IPS-20b (cell line): ENCODE data around the gene TMEM184B.

Source experiments
- H3K27ac ChIP-seq: one replicate; pipeline ENCODE4 v1.5.1; 2013; ENCODE audit warnings: low read length
- H3K27me3 ChIP-seq: 2 replicates; pipeline ENCODE4 v1.6.1; 2013; ENCODE audit warnings: mild to moderate bottlenecking, low read length, inconsistent platforms; ENCODE audit not compliant: insufficient read depth
- H3K36me3 ChIP-seq: 2 replicates; pipeline ENCODE4 v1.6.1; 2013; ENCODE audit warnings: low read depth, mild to moderate bottlenecking, inconsistent platforms, low read length, moderate library complexity; ENCODE audit not compliant: insufficient read depth
- H3K4me1 ChIP-seq: 2 replicates; pipeline ENCODE4 v1.6.1; 2013; ENCODE audit warnings: mild to moderate bottlenecking, control low read depth, inconsistent platforms, low read length, moderate library complexity; ENCODE audit not compliant: insufficient read depth
- H3K4me3 ChIP-seq: 2 replicates; pipeline ENCODE4 v1.5.1; 2013; ENCODE audit warnings: mild to moderate bottlenecking, low read length, inconsistent platforms
- H3K9ac ChIP-seq: 2 replicates; pipeline ENCODE4 v1.6.1; 2013; ENCODE audit warnings: low read depth, mild to moderate bottlenecking, inconsistent platforms, low read length, moderate library complexity
- H3K9me3 ChIP-seq: 2 replicates; pipeline ENCODE4 v1.6.1; 2013; ENCODE audit warnings: mild to moderate bottlenecking, low read depth, low read length, inconsistent platforms; ENCODE audit not compliant: insufficient read depth

The TMEM184B gene

DNA sequence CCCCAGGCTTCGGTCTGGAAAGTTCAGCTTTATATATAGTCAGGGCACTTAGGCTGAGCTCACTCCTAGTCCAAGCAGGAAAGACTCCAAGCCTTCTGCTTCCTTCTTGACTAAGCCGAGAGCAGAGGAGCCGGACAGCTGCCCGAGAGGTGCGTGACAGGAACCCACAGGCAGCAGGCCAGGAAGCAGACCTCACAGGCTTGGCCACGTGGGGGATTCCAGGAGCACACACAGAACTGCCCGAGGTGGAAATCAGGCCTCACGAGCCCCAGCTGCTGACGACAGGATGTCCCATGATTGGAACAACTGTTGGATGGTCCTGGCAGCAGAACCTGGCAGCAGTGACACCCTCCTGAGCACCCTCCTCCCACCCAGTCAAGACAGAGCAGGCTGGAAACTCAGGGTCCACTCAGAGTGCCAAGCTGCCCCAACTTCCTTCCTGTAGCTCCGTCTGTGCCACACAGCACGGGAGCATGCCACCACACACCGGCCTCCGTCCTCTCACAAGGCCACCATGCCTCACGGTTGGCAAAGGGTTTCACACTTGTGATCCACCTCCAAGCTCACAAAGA lies 96.6 kb downstream of the TMEM184B start:
- Histone ChIP-seq H3K27ac (no peak overlapping the region), H3K36me3 (no peaks in the 10 kb centered on the region), H3K4me3 (no peak overlapping the region), H3K4me1 (peaks cover 11% of the 10 kb centered on the region; the same call in 1 of the 2 replicates), H3K27me3 (no peaks in the 10 kb centered on the region), H3K9ac (no peak overlapping the region), H3K9me3 (no peaks in the 10 kb centered on the region)

DNA sequence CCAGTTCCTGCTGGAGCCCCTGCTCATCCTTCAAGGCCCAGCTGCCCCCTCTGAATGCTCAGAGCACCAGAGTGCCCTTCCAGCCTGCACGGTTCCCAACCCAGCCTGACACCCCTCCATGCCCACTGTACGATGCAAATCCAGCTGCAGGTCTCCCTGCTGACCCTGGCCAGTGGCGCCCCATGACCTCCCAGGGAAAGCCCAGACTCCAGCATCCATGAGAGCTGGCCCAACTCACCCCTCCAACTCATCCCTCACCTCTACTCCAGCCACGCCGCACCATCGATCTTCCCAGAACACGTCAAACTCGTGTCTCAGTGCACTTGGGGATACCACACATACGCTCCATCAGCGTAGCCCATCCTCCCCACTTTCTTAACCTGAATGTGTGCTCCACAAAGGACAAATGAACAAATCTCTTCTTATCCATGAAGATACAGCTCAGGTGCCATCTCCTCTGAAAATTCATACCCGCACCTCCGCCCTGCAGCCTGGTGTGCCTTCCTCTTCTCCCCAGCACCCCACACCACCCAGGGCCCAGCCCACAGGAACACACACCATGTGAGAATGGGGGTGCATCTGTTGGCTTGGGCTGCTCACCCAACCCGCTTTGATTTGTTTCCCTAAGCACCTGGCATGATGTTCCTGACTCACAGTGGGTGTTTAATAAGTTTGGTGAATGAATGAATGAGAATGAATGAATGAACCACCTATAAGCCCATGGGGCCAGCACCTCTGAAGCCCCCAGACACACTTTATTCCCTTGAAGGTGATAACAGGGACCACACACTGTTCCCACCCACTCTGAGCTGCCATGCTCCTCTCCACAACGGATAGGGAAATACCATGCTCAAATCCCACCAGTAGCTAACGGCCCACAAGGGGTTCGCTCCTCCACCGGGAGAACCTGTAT lies 97.3 kb downstream of the TMEM184B start:
- Histone ChIP-seq H3K36me3 (no peaks in the 10 kb centered on the region), H3K9ac (no peak overlapping the region), H3K4me3 (no peak overlapping the region), H3K9me3 (no peaks in the 10 kb centered on the region), H3K27me3 (no peaks in the 10 kb centered on the region), H3K27ac (no peak overlapping the region), H3K4me1 (peaks cover 3% of the 10 kb centered on the region; the same call in 1 of the 2 replicates)

DNA sequence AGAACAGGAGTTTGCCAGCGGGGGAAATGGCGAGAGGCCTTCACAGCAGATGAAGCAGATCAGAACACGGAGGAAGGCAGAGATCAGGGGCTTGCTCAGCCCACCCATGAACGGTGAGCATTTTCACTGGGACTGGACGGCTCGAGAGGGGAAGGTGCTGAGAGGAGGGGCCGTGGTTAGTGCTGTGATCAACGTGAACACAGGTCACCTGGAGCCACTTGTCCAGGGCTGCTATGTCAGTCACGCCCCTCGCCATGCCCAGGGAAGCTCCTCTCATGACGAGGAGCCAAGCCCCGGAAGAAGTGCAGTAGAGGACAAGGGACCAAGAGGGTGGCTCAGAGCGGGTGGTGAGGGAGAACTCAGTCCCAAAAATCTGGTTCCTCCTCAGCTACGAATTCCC lies 98.2 kb downstream of the TMEM184B start:
- no peak overlapping the region for H3K4me3 ChIP-seq
- no peaks in the 10 kb centered on the region for H3K4me1 ChIP-seq
- no peaks in the 10 kb centered on the region for H3K36me3 ChIP-seq
- H3K27ac ChIP-seq: no peak overlapping the region
- H3K9me3 ChIP-seq: no peaks in the 10 kb centered on the region
- no peaks in the 10 kb centered on the region for H3K27me3 ChIP-seq
- H3K9ac ChIP-seq: no peak overlapping the region

DNA sequence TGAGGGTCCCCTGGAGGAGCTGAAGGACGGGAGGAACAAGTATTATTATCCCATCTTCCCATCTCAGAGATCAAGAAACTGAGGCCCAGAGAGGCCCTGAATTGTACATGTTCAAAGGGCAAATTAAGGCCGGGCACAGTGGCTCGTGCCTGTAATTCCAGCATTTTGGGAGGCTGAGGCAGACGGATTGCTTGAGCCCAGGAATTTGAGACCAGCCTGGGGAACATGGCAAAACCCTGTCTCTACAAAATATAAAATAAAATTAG lies 99.2 kb downstream of the TMEM184B start:
- no peak overlapping the region for H3K27ac ChIP-seq
- no peak overlapping the region for H3K4me3 ChIP-seq
- H3K36me3 ChIP-seq: no peaks in the 10 kb centered on the region
- no peak overlapping the region for H3K9ac ChIP-seq
- no peaks in the 10 kb centered on the region for H3K9me3 ChIP-seq
- no peaks in the 10 kb centered on the region for H3K4me1 ChIP-seq
- H3K27me3 ChIP-seq: no peaks in the 10 kb centered on the region

DNA sequence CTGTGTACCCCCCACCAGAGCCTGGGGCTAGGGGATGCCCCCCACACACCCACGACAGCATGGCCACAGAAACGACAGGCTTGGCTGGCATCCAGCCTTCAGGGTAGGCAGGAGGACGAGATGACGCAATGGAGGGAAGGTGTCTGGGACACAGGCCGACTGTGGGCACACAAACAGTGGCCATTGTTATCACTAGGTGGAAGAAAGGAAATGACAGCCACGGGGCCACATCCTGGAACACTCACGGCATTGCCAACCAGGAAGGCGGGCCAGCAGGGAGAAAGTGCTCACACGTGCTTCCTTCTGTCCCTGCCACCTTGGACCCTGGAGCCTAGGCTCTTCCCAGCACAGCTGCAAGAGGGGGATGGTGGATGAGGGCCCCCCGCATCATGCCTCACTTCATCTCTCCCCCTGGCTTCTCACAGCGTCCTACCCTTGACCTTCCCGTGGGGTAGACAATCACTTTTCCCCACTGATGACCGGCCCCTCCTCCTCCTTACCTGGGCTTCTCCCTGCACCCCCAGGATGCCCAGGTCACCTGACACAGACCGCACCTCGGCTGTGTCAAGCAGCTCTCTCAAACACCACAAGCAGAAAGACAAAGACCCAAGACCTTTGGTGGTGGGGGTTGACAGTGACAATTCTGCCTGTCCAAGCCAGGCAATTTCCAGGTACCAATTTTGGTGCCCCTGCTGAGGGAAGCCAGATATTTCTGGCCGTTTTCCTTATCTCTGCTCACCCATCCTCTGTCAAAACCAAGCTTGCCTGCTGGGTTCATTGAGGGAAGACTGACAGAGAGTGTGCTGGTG lies 99.8 kb downstream of the TMEM184B start:
- no peaks in the 10 kb centered on the region for H3K4me1 ChIP-seq
- H3K9ac ChIP-seq: no peak overlapping the region; the same call in 1 of the 2 replicates
- H3K4me3 ChIP-seq: no peak overlapping the region
- H3K36me3 ChIP-seq: no peaks in the 10 kb centered on the region
- H3K27ac ChIP-seq: no peak overlapping the region
- H3K27me3 ChIP-seq: no peaks in the 10 kb centered on the region
- H3K9me3 ChIP-seq: no peaks in the 10 kb centered on the region

DNA sequence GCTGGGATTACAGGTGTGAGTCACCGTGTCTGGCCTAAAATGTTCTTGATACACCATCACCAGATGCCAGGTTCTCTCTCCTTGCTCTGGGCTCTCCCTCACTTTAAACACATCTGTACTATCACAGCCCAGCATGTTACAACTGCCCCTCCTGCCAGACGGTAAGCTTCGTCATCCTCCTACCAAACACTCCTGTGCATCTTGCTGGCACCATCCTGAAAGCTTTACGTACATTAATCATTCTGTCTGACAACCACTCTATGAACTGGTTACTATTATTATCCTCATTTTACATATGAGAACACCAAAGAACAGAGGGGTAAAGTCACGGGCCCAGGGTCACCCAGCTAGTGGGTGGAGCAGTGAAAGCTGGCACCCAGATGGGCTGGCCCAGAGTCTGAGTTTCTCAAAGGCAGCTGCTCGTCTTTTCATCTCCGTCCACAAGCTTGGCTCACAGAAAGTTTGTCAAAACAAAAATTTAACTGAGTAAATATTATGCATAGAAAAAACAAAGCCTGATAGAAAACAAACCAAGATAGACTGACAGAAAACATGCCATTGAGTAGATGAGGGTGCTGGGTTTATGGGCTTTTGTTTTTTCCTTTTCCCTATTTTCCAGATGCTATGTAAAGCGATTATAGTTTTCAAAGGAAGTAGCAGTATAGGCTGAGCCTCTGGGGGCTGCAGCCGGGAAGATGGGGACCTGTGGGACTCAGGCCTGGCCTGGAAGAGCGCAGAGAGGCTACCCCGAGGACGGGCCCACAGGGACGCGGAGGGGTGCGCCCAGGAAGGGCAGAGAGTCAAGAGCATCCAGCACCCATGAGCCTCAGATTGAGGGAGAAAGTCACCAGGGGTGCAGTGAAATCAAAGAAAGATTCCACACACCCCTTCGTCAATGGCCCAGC lies 100.6 kb downstream of the TMEM184B start:
- no peaks in the 10 kb centered on the region for H3K27me3 ChIP-seq
- H3K27ac ChIP-seq: no peak overlapping the region
- no peak overlapping the region for H3K9ac ChIP-seq
- no peaks in the 10 kb centered on the region for H3K4me1 ChIP-seq
- no peak overlapping the region for H3K4me3 ChIP-seq
- H3K36me3 ChIP-seq: no peaks in the 10 kb centered on the region
- no peaks in the 10 kb centered on the region for H3K9me3 ChIP-seq

DNA sequence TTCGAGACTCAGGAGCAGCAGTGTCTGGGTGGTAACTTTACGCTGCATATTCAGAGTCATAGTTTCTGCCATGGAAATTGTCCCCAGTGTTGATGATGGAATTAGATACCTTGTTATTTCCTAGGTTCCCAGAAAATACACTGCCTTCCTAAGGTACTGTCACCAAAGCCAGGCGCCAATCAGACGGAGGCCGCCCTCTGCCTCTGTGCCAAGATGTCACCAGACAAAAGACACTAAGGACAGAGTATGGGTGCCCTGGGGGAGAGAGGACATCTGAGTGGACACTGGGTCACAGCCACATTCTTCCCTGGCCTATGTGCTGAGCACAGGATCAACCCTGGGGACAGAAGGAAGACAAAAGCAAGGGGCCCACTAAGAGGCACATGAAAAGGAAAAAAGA lies 102.3 kb downstream of the TMEM184B start:
- Histone ChIP-seq H3K9ac (no peak overlapping the region), H3K4me3 (no peak overlapping the region), H3K27ac (no peak overlapping the region), H3K27me3 (no peaks in the 10 kb centered on the region), H3K9me3 (no peaks in the 10 kb centered on the region), H3K36me3 (no peaks in the 10 kb centered on the region), H3K4me1 (no peaks in the 10 kb centered on the region)
